Epithelial cell of esophagus (primary cell): ENCODE data around the gene TYSND1.

Source experiments
- DNase-seq: peaks from one replicate; pipeline ENCODE4 v3.0.0; 2010; ENCODE audit warnings: low read depth
- H3K4me3 ChIP-seq: 2 replicates; pipeline ENCODE4 v1.5.1; 2011; ENCODE audit warnings: mild to moderate bottlenecking, low read length, control low read depth
- CTCF ChIP-seq: IDR thresholded peaks from 2 replicates; pipeline ENCODE4 v1.5.1; 2011; ENCODE audit warnings: low read depth, mild to moderate bottlenecking, low read length, control low read depth, inconsistent platforms; ENCODE audit not compliant: insufficient read depth; ENCODE audit errors: missing control alignments

TYSND1 gene

GRCh38 chr10:70097459-70097858 is 49.0 kb downstream of the TYSND1 start:
- DNase-seq: no peak
- H3K4me3 ChIP-seq: no peak overlapping the region
- TF ChIP-seq CTCF: no peak

- no peak for TF ChIP-seq CTCF
- H3K4me3 ChIP-seq: no peak overlapping the region
- DNase-seq: no peak
These were observed 49.6 kb downstream of the TYSND1 start for GRCh38 chr10:70096705-70097420.

- no peak for DNase-seq
- no peak for TF ChIP-seq CTCF
- no peak overlapping the region for H3K4me3 ChIP-seq
These were observed 50.3 kb downstream of the TYSND1 start for GRCh38 chr10:70096016-70096704.

- no peak for TF ChIP-seq CTCF
- no peak for DNase-seq
- H3K4me3 ChIP-seq: no peak overlapping the region
These were observed 52.2 kb downstream of the TYSND1 start for GRCh38 chr10:70094250-70094649.

GRCh38 chr10:70093335-70093944 is 53.1 kb downstream of the TYSND1 start:
- H3K4me3 ChIP-seq: no peak overlapping the region
- no peak for DNase-seq
- TF ChIP-seq CTCF: no peak

- H3K4me3 ChIP-seq: no peak overlapping the region
- TF ChIP-seq CTCF: no peak
- no peak for DNase-seq
These were observed 54.1 kb downstream of the TYSND1 start for GRCh38 chr10:70092389-70092718.

- no peak for DNase-seq
- no peak overlapping the region for H3K4me3 ChIP-seq
These were observed 55.5 kb downstream of the TYSND1 start for GRCh38 chr10:70090951-70091350.

More at GRCh38 chr10:70090951-70091350, 55.5 kb downstream of the TYSND1 start:
- TF ChIP-seq CTCF: no peak
